ENCODE measurements around the gene PSENEN.

Gene PSENEN

GRCh38 chr19:35745328-35746086, at the start of gene PSENEN, which contains the start of gene U2AF1L4:
Gene PSENEN, plus strand, starts transcription at chr19:35745651. Its CDS starts 280 bp downstream, at chr19:35745931.
Gene U2AF1L4, minus strand, starts transcription at chr19:35745418. Its CDS starts 27 bp downstream, at chr19:35745391.
- Histone ChIP-seq H3K4me3 (ENCODE audit: low read depth, low read length) (peak within 1 kb of the TSS; percentile 75), H3K4me1 (ENCODE audit: control insufficient read depth, insufficient read depth, low read length) (no peaks in the 10 kb centered on the region), H3K9ac (ENCODE audit: low read depth, low read length) (peak within 1 kb of the TSS; percentile 75), H3K27me3 (ENCODE audit: control insufficient read depth, insufficient read depth, low read length) (no peaks in the 10 kb centered on the region), H3K27ac (ENCODE audit: low read depth, low read length) (peak within 1 kb of the TSS; percentile 99), H3K36me3 (ENCODE audit: control insufficient read depth, insufficient read depth, low read length) (no peaks in the 10 kb centered on the region; the same call in 1 of the 2 replicates), H3K9me3 (ENCODE audit: control insufficient read depth, insufficient read depth, low read length) (no peaks in the 10 kb centered on the region)

GRCh38 chr19:35695895-35696422, 49.5 kb upstream of the PSENEN start:
- Histone ChIP-seq H3K4me1 (ENCODE audit: control insufficient read depth, insufficient read depth, low read length) (no peaks in the 10 kb centered on the region), H3K9ac (ENCODE audit: low read depth, low read length) (no peak overlapping the region), H3K27ac (ENCODE audit: low read depth, low read length) (no peak overlapping the region), H3K27me3 (ENCODE audit: control insufficient read depth, insufficient read depth, low read length) (no peaks in the 10 kb centered on the region), H3K36me3 (ENCODE audit: control insufficient read depth, insufficient read depth, low read length) (no peaks in the 10 kb centered on the region), H3K9me3 (ENCODE audit: control insufficient read depth, insufficient read depth, low read length) (no peaks in the 10 kb centered on the region), H3K4me3 (ENCODE audit: low read depth, low read length) (no peak overlapping the region)

GRCh38 chr19:35696835-35697234, 48.6 kb upstream of the PSENEN start:
- no peaks in the 10 kb centered on the region for H3K4me1 ChIP-seq (ENCODE audit: control insufficient read depth, insufficient read depth, low read length)
- H3K9ac ChIP-seq (ENCODE audit: low read depth, low read length): no peak overlapping the region

GRCh38 chr19:35702223-35703012, 43.0 kb upstream of the PSENEN start:
- H3K9ac ChIP-seq (ENCODE audit: low read depth, low read length): no peak overlapping the region
- peak overlapping the region; percentile 75 for H3K4me3 ChIP-seq (ENCODE audit: low read depth, low read length)
- peaks cover 19% of the 10 kb centered on the region for H3K27me3 ChIP-seq (ENCODE audit: control insufficient read depth, insufficient read depth, low read length)
- peak overlapping the region; percentile 28 for H3K27ac ChIP-seq (ENCODE audit: low read depth, low read length)
- H3K4me1 ChIP-seq (ENCODE audit: control insufficient read depth, insufficient read depth, low read length): 0 out of 2 replicates have a peak, but pooled peaks cover 3% of the 10 kb centered on the region
- H3K36me3 ChIP-seq (ENCODE audit: control insufficient read depth, insufficient read depth, low read length): no peaks in the 10 kb centered on the region
- no peaks in the 10 kb centered on the region for H3K9me3 ChIP-seq (ENCODE audit: control insufficient read depth, insufficient read depth, low read length)

More at GRCh38 chr19:35696835-35697234, 48.6 kb upstream of the PSENEN start:
- no peak overlapping the region for H3K4me3 ChIP-seq (ENCODE audit: low read depth, low read length)
- H3K27ac ChIP-seq (ENCODE audit: low read depth, low read length): no peak overlapping the region
- no peaks in the 10 kb centered on the region for H3K27me3 ChIP-seq (ENCODE audit: control insufficient read depth, insufficient read depth, low read length)
- no peaks in the 10 kb centered on the region for H3K9me3 ChIP-seq (ENCODE audit: control insufficient read depth, insufficient read depth, low read length)
- H3K36me3 ChIP-seq (ENCODE audit: control insufficient read depth, insufficient read depth, low read length): no peaks in the 10 kb centered on the region

- Histone ChIP-seq H3K9ac (ENCODE audit: low read depth, low read length) (no peak overlapping the region), H3K27ac (ENCODE audit: low read depth, low read length) (no peak overlapping the region), H3K9me3 (ENCODE audit: control insufficient read depth, insufficient read depth, low read length) (no peaks in the 10 kb centered on the region), H3K36me3 (ENCODE audit: control insufficient read depth, insufficient read depth, low read length) (no peaks in the 10 kb centered on the region), H3K4me3 (ENCODE audit: low read depth, low read length) (no peak overlapping the region), H3K27me3 (ENCODE audit: control insufficient read depth, insufficient read depth, low read length) (peaks cover 19% of the 10 kb centered on the region), H3K4me1 (ENCODE audit: control insufficient read depth, insufficient read depth, low read length) (0 out of 2 replicates have a peak, but pooled peaks cover 3% of the 10 kb centered on the region)
These were observed 42.1 kb upstream of the PSENEN start for GRCh38 chr19:35703343-35703742.

- Histone ChIP-seq H3K27ac (ENCODE audit: low read depth, low read length) (no peak within 1 kb of the TSS), H3K36me3 (ENCODE audit: control insufficient read depth, insufficient read depth, low read length) (no peaks in the 10 kb centered on the region), H3K27me3 (ENCODE audit: control insufficient read depth, insufficient read depth, low read length) (peaks cover 19% of the 10 kb centered on the region), H3K4me1 (ENCODE audit: control insufficient read depth, insufficient read depth, low read length) (0 out of 2 replicates have a peak, but pooled peaks cover 3% of the 10 kb centered on the region), H3K4me3 (ENCODE audit: low read depth, low read length) (no peak within 1 kb of the TSS), H3K9me3 (ENCODE audit: control insufficient read depth, insufficient read depth, low read length) (no peaks in the 10 kb centered on the region), H3K9ac (ENCODE audit: low read depth, low read length) (no peak within 1 kb of the TSS)
These were observed 41.2 kb upstream of the PSENEN start, which contains the start of gene ZBTB32 for GRCh38 chr19:35704218-35704617. Gene ZBTB32, plus strand, starts transcription at chr19:35704558. Its CDS starts 10,069 bp downstream, at chr19:35714627.

GRCh38 chr19:35708391-35708790, 37.1 kb upstream of the PSENEN start:
- no peak overlapping the region for H3K4me3 ChIP-seq (ENCODE audit: low read depth, low read length)
- H3K4me1 ChIP-seq (ENCODE audit: control insufficient read depth, insufficient read depth, low read length): peaks cover 11% of the 10 kb centered on the region
- H3K9me3 ChIP-seq (ENCODE audit: control insufficient read depth, insufficient read depth, low read length): no peaks in the 10 kb centered on the region
- H3K36me3 ChIP-seq (ENCODE audit: control insufficient read depth, insufficient read depth, low read length): no peaks in the 10 kb centered on the region; the same call in 1 of the 2 replicates
- peaks cover 16% of the 10 kb centered on the region for H3K27me3 ChIP-seq (ENCODE audit: control insufficient read depth, insufficient read depth, low read length)
- no peak overlapping the region for H3K27ac ChIP-seq (ENCODE audit: low read depth, low read length)
- H3K9ac ChIP-seq (ENCODE audit: low read depth, low read length): no peak overlapping the region

- H3K9ac ChIP-seq (ENCODE audit: low read depth, low read length): no peak overlapping the region
- H3K4me1 ChIP-seq (ENCODE audit: control insufficient read depth, insufficient read depth, low read length): peaks cover 27% of the 10 kb centered on the region
These were observed 34.4 kb upstream of the PSENEN start for GRCh38 chr19:35710784-35711723.

GRCh38 chr19:35712567-35713505, 32.6 kb upstream of the PSENEN start:
- no peak overlapping the region for H3K4me3 ChIP-seq (ENCODE audit: low read depth, low read length)
- no peak overlapping the region for H3K27ac ChIP-seq (ENCODE audit: low read depth, low read length)
- H3K9ac ChIP-seq (ENCODE audit: low read depth, low read length): no peak overlapping the region

More at GRCh38 chr19:35710784-35711723, 34.4 kb upstream of the PSENEN start:
- no peaks in the 10 kb centered on the region for H3K9me3 ChIP-seq (ENCODE audit: control insufficient read depth, insufficient read depth, low read length)
- H3K27me3 ChIP-seq (ENCODE audit: control insufficient read depth, insufficient read depth, low read length): no peaks in the 10 kb centered on the region
- no peaks in the 10 kb centered on the region; the same call in 1 of the 2 replicates for H3K36me3 ChIP-seq (ENCODE audit: control insufficient read depth, insufficient read depth, low read length)
- no peak overlapping the region for H3K27ac ChIP-seq (ENCODE audit: low read depth, low read length)
- H3K4me3 ChIP-seq (ENCODE audit: low read depth, low read length): no peak overlapping the region

More at GRCh38 chr19:35712567-35713505, 32.6 kb upstream of the PSENEN start:
- H3K27me3 ChIP-seq (ENCODE audit: control insufficient read depth, insufficient read depth, low read length): no peaks in the 10 kb centered on the region
- no peaks in the 10 kb centered on the region; the same call in 1 of the 2 replicates for H3K36me3 ChIP-seq (ENCODE audit: control insufficient read depth, insufficient read depth, low read length)
- peaks cover 27% of the 10 kb centered on the region for H3K4me1 ChIP-seq (ENCODE audit: control insufficient read depth, insufficient read depth, low read length)
- H3K9me3 ChIP-seq (ENCODE audit: control insufficient read depth, insufficient read depth, low read length): no peaks in the 10 kb centered on the region
